Adipose tissue (tissue), 3 donors: ENCODE data around the gene SLC26A9. TPM values are rescaled to one million over a fixed set of nuclear protein-coding genes. Genes with fewer than 3 reads are reported as not detected.

Experiments used
- H3K27ac ChIP-seq: one replicate; pipeline ENCODE4 v1.5.1; 2013; ENCODE audit warnings: low read depth, low read length
- WGBS, 3 donors: extraction: QIAGEN DNeasy Blood & Tissue Kit; methylation state at CpG; one replicate each; pipeline ENCODE4 v1.1.7; 2013; 5-methylcytosine and 5-hydroxymethylcytosine counted together
- polyA plus RNA-seq, 3 donors: library from polyadenylated mRNA; stranded (reverse); fragments of 200-250 nt; gene quantifications; one replicate each; pipeline ENCODE4 v1.2.3, GENCODE V29; 2013
- donor health status: healthy with polysubstance abuse.
- donor health status: Bipolar disorder and iron deficiency.
- donor health status: healthy.

Gene SLC26A9
- 1 to 10 TPM in 1 of 3 donors, under 1 TPM in 2; 0.11 to 1.9 (median 0.43) TPM for polyA plus RNA-seq

DNA sequence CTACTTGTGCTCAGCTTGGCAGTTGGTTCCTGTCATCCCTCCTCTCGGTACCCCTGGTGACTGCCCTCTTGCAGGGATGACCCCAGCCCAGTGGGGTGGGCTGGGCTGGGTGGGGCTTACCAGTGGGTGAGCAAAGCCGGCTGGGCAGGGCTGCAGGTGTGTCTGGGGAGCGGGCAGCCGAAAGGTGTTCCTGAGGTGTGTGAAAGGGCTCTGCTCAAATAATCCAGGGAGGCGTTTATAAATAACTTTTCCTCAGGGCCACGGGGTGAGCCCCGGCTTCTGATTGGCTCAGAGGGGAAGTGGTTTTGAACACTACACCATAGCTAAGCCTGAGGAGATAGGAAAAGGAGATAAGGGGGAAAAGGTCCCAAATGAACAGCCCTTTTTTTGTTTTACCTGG is at the start of gene SLC26A9:
SLC26A9 (minus strand) TSS at position 212 of the 400 bp plus-strand sequence. CDS start 7,636 bp downstream, outside the sequence.
- 48 to 61% (median 54%) methylated on average over 7 of the region's 7 CpGs for WGBS, 3 donors

GRCh38 chr1:205992218-205992882 is 49.1 kb upstream of the SLC26A9 start:
- no peak overlapping the region for H3K27ac ChIP-seq

More for the DNA sequence above, at the start of gene SLC26A9:
- H3K27ac ChIP-seq: no peak within 1 kb of the TSS

GRCh38 chr1:205991237-205991636 is 48.0 kb upstream of the SLC26A9 start:
- WGBS, 3 donors: 83 to 90% (median 88%) methylated on average over 4 of the region's 4 CpGs

More at GRCh38 chr1:205992218-205992882, 49.1 kb upstream of the SLC26A9 start:
- WGBS, 3 donors: 89 to 92% (median 90%) methylated on average over 14 of the region's 14 CpGs

DNA sequence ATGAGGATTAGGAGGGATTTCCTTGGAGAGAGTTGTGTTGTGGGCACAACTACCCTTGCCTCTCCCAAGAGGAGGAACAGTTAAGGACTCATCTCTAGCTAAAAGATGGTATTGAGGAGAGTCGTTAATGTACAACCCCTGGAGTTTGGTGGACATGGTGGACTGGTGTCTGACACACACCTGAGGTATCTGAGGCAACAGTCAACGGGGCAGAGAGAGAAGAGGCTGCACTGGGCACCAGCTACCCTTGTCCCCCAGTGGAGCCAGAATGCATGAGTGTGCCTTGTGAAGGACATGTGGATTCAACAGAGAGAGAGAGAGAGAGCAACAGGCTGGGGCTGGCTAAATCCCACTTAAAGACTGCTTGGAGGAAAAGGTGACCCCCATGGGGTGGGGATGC is 47.0 kb upstream of the SLC26A9 start:
- no peak overlapping the region for H3K27ac ChIP-seq
- WGBS, 3 donors: 71 to 95% (median 95%) methylated on average over 2 of the region's 2 CpGs

More at GRCh38 chr1:205991237-205991636, 48.0 kb upstream of the SLC26A9 start:
- no peak overlapping the region for H3K27ac ChIP-seq

DNA sequence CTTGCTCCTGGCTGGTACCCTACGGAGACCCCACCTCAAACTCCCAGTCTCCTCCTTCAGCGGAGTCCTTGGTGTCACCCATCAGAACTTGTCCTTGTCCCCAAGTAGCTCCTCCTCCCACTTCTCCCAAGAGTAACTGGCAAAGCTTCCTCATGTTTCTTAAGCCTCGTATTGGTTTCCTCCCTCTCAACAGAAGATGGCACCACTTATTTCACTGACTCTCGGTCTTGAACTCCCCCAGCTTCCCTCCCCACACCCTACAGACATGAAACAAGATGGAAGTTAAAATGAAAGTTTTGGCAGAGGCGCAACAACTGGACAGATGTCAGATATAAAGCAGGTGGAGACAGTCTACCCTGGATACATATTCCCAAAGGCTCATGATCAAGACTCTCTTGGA is 46.5 kb upstream of the SLC26A9 start:
- WGBS, 3 donors: 67 to 76% (median 70%) methylated on average over 5 of the region's 5 CpGs
- no peak overlapping the region for H3K27ac ChIP-seq

DNA sequence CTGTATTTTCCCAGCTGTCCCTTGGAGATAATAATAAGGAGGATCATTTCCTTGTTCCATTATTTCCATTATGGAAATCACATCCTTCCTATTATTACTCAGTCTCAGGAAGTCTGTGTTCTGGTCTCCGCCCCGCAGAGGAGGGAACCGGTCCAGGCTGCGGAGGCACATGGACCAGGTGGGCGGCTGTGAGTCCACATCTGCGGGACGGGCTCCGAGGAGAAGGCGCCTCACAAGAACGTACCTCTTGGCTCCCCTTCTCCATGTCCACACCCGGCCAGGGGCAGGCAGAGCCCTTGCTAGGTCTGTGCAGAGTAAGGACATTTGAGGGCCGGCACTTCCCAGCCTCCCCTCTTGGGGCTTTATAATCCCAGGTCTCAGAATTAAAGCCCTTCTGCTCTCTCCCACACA is 45.3 kb upstream of the SLC26A9 start:
- 55 to 85% (median 63%) methylated on average over 12 of the region's 12 CpGs for WGBS, 3 donors
- no peak overlapping the region for H3K27ac ChIP-seq

DNA sequence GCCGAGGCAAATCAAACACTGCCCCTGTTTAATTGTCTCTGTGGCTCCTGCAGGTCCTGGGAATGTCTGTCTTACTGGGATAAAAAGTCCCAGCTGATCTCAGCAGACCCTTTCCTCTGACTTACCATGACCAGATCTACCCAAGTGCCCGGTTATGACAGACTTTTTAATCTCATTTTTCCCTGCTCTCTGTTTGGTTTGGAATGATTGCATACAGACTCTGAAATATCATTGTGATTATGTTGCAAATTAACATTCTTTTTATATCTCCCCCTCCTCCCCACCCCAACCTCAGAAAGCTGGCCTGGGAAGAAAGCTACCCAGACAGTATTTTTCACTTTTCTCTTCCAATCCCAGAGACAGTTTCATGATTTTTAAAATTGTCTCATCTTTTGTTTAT is 43.6 kb upstream of the SLC26A9 start:
- WGBS, 3 donors: 37 to 65% (median 57%) methylated on average over 2 of the region's 2 CpGs
- no peak overlapping the region for H3K27ac ChIP-seq

DNA sequence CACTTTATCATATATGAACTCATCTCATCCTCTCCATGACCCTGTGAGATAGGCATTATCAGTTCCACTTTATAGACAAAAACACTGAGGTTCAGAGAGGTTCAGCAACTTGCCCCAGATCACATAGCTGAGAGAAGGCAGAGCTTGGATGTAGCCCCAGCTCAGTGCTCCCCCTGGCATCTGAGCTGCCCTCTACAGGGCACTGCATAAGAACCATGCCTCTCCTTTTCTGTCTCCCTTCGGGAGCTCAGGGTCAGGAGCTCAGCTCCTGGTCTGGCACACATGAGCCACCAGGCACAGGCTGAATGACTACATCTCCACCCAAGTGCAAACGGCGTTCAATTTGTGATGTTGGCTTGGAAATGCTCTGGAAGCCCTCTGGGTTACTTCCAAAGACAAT is 43.0 kb upstream of the SLC26A9 start:
- 60 to 77% (median 66%) methylated on average over 3 of the region's 3 CpGs for WGBS, 3 donors
- no peak overlapping the region for H3K27ac ChIP-seq

GRCh38 chr1:205985330-205986005 is 42.2 kb upstream of the SLC26A9 start:
- WGBS, 3 donors: 74 to 79% (median 77%) methylated on average over 9 of the region's 9 CpGs
- H3K27ac ChIP-seq: no peak overlapping the region

DNA sequence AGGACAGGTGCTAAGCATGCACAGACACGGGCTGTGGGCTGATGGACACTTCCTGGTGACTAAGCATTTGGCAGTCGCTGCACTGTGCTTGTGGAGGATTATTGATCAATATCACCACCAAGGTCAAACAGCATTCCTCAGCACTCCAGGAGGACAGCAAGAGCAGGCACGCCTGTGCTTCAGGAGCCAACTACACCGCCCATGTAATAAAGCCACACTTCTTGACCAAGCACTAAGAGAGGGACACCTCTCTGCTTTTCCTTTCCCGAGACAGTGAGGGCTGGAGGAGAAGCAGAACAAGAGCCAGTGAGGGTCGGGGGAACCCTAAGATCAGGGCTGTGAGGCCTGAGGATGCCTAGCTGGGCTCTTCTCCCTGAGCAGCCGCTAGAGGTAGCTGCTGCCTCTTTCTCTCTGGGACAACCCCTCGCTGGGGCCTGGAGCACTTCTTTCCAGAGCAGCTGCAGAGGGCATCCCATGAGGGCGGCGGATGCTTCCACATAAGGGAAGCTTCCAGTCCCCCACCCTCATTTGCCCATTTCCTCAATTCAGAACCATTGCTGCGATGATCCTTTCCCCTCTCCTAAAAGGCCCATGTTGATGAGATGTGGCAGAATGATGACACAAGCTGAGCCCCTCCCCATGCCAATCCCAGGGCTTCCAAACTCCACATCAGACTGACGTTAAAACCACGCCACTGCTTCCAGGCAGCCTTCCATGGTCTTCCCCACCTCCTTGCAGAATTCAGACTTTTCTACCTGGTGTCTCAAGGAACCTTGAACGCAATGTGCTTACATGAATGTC is 40.9 kb upstream of the SLC26A9 start:
- WGBS, 3 donors: 34 to 39% (median 37%) methylated on average over 14 of the region's 14 CpGs
- no peak overlapping the region for H3K27ac ChIP-seq

DNA sequence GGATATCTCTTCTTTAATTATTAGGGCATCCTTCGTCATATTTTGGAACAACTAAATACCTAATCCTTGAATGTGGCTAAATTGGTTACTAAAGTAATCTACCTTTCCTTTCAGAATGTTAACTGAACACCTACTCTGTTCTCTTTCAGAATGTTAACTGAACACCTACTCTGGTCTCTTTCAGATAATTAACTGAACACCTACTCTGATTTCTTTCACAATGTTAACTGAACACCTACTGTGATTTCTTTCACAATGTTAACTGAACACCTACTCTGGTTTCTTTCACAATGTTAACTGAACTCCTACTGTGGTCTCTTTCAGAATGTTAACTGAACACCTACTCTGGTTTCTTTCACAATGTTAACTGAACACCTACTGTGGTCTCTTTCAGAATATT is 38.0 kb upstream of the SLC26A9 start:
- 95 to 97% (median 97%) methylated on average over 1 of the region's 1 CpG for WGBS, 3 donors
- H3K27ac ChIP-seq: no peak overlapping the region

GRCh38 chr1:205980237-205980870 is 37.1 kb upstream of the SLC26A9 start:
- WGBS, 3 donors: 45 to 83% (median 57%) methylated on average over 3 of the region's 3 CpGs

DNA sequence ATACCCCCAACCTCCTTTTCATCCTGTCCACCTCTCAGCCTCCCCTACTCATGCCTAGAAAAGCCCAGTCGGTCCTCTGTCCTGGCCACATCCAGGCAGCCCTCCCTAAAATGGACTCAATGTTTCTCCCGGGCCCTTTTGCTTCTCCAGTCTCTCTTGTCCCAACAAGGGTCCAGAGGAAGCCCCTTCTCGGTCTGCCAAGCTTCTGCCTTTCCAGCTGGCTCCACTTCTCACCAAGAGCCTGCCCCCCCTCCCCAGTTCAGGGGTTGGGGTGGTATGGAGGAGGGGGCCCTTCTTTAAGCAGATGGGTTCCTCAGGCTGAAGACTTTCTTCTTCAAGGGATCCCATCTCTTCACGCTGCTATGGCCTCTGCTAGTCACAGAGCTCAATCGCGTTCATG is 36.0 kb upstream of the SLC26A9 start:
- H3K27ac ChIP-seq: no peak overlapping the region
- WGBS, 3 donors: 85 to 87% (median 86%) methylated on average over 6 of the region's 6 CpGs

More at GRCh38 chr1:205980237-205980870, 37.1 kb upstream of the SLC26A9 start:
- H3K27ac ChIP-seq: no peak overlapping the region

- WGBS, 3 donors: 77 to 83% (median 83%) methylated on average over 7 of the region's 7 CpGs
- H3K27ac ChIP-seq: no peak overlapping the region
These were observed 35.4 kb upstream of the SLC26A9 start for GRCh38 chr1:205978676-205979075.

GRCh38 chr1:205977402-205978014 is 34.3 kb upstream of the SLC26A9 start:
- H3K27ac ChIP-seq: no peak overlapping the region

GRCh38 chr1:205976708-205977401 is 33.6 kb upstream of the SLC26A9 start:
- WGBS, 3 donors: 52 to 76% (median 70%) methylated on average over 8 of the region's 8 CpGs
- no peak overlapping the region for H3K27ac ChIP-seq

More at GRCh38 chr1:205977402-205978014, 34.3 kb upstream of the SLC26A9 start:
- 66 to 97% (median 96%) methylated on average over 2 of the region's 2 CpGs for WGBS, 3 donors

DNA sequence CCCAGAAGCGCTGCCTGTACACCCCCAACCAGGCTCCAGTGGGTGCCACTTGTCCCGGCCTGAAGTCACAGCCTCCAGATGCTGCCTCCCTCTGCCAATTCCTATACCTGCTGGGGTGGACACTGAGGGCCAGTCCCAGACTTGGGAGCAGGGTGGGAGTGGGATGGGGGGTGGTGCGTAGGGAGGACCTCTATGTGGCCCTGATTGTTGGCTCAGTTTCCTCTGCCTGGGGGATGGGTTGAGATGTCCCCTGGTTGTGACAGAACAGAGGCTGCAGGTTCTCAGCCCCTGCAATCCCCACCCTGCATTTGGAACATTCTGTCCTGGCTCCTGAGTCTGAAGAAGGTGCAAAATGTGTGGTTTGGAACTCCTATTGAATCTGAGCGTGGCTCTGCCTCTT is 32.8 kb upstream of the SLC26A9 start:
- H3K27ac ChIP-seq: no peak overlapping the region
- 59 to 90% (median 80%) methylated on average over 4 of the region's 4 CpGs for WGBS, 3 donors
